B cell (primary cell): ENCODE data around the gene NPVF. TPM values are rescaled to one million over a fixed set of nuclear protein-coding genes. Genes with fewer than 3 reads are reported as not detected.

Experiments
- ATAC-seq: fragments of 200-7000 bp; cut with Tn5 transposase; one replicate; pipeline ENCODE4 v1.10.0; 2021; ENCODE audit warnings: low read depth, mild to moderate bottlenecking, moderate number of reproducible peaks, moderate library complexity
- CTCF ChIA-PET: fragments of 350-600 bp; sonication (Branson Sonifier 250); formaldehyde crosslinking; loops from one replicate; lab custom pipeline; 2021; ENCODE audit warnings: antibody characterized with exemption, inconsistent platforms; lab: Charles Lee
- POLR2A ChIA-PET: fragments of 350-600 bp; sonication (Branson Sonifier 250); formaldehyde crosslinking; loops from one replicate; lab custom pipeline; 2021; ENCODE audit warnings: antibody characterized with exemption; lab: Charles Lee
- DNase-seq: peaks from one replicate; pipeline ENCODE4 v3.0.0; 2013
- H2AFZ ChIP-seq: 2 replicates; pipeline ENCODE4 v1.6.1; 2012; ENCODE audit warnings: mild to moderate bottlenecking, low read depth, low read length; ENCODE audit not compliant: insufficient read depth, poor library complexity, severe bottlenecking
- H3K27ac ChIP-seq, 2 donors: 1 replicate in 1 of 2; 2 replicates in 1 of 2; pipeline ENCODE4 v1.5.1; 2012 to 2013; ENCODE audit warnings: low read length in 2 of 2, mild to moderate bottlenecking in 2 of 2, moderate library complexity in 1 of 2
- H3K27me3 ChIP-seq, 4 experiments: fragments of 200-600 bp in 1 of 4; sonication (generic) in 1 of 4; replicated peaks in 1 of 4; 1 replicate in 2 of 4; 2 replicates in 2 of 4; pipeline versions ENCODE4 v1.6.1 to v1.7.0; 2013 to 2016; ENCODE audit warnings: low read length in 3 of 4, mild to moderate bottlenecking in 2 of 4, mixed read lengths in 1 of 4, moderate library complexity in 1 of 4; ENCODE audit not compliant: insufficient read depth in 4 of 4, control insufficient read depth in 3 of 4; ENCODE audit errors: control extremely low read depth in 1 of 4
- H3K36me3 ChIP-seq, 2 experiments: replicated peaks in 1 of 2; 1 replicate in 1 of 2; 2 replicates in 1 of 2; pipeline versions ENCODE4 v1.6.1 to v1.7.1; 2013; ENCODE audit warnings: low read length in 1 of 2; ENCODE audit not compliant: insufficient read depth in 2 of 2, control insufficient read depth in 1 of 2; ENCODE audit errors: control extremely low read depth in 1 of 2, extremely low read depth in 1 of 2
- H3K4me1 ChIP-seq, 2 donors: fragments of 200-600 bp in 1 of 2; sonication (generic) in 1 of 2; 1 replicate in 1 of 2; 2 replicates in 1 of 2; pipeline versions ENCODE4 v1.5.1 to v1.6.1; 2013 to 2017; ENCODE audit warnings: low read length in 2 of 2; ENCODE audit not compliant: control insufficient read depth in 2 of 2, insufficient read depth in 2 of 2
- H3K4me2 ChIP-seq: replicated peaks from 2 replicates; pipeline ENCODE3; 2012; ENCODE audit warnings: mild to moderate bottlenecking, low read depth, low read length; ENCODE audit not compliant: poor library complexity, severe bottlenecking
- H3K4me3 ChIP-seq, 5 experiments: fragments of 200-600 bp in 1 of 5; sonication (generic) in 1 of 5; 1 replicate in 3 of 5; 2 replicates in 2 of 5; pipeline versions ENCODE4 v1.5.1 to v1.7.0; 2011 to 2016; ENCODE audit warnings: low read length in 4 of 5, mild to moderate bottlenecking in 4 of 5, low read depth in 2 of 5, control low read depth in 1 of 5, moderate library complexity in 1 of 5; ENCODE audit not compliant: insufficient read depth in 1 of 5; ENCODE audit errors: control extremely low read depth in 1 of 5, extremely low read depth in 1 of 5
- H3K79me2 ChIP-seq: fragments of 200-600 bp; sonication (generic); one replicate; pipeline ENCODE4 v1.6.0; 2016; ENCODE audit warnings: low read length; ENCODE audit not compliant: control insufficient read depth, insufficient read depth
- H3K9ac ChIP-seq: fragments of 200-600 bp; sonication (generic); 2 replicates; pipeline ENCODE4 v1.6.1; 2017; ENCODE audit warnings: mild to moderate bottlenecking, low read length, moderate library complexity
- H3K9me3 ChIP-seq, 3 donors: one replicate each; pipeline versions ENCODE4 v1.6.1 to v1.7.1; 2013; ENCODE audit warnings: low read length in 2 of 3; ENCODE audit not compliant: control insufficient read depth in 2 of 3, insufficient read depth in 1 of 3; ENCODE audit errors: control extremely low read depth in 1 of 3
- H4K20me1 ChIP-seq: 2 replicates; pipeline ENCODE4 v1.6.0; 2012; ENCODE audit warnings: mild to moderate bottlenecking, low read length; ENCODE audit not compliant: insufficient read depth, control insufficient read depth, poor library complexity, severe bottlenecking
- H3K27ac Mint-ChIP-seq: one replicate; pipeline ENCODE4 v1.8.0; 2021; ENCODE audit warnings: mixed read lengths
- H3K27me3 Mint-ChIP-seq: one replicate; pipeline ENCODE4 v1.8.0; 2021; ENCODE audit warnings: mixed read lengths
- H3K4me1 Mint-ChIP-seq: one replicate; pipeline ENCODE4 v1.8.0; 2021; ENCODE audit warnings: mixed read lengths
- H3K4me3 Mint-ChIP-seq: one replicate; pipeline ENCODE4 v1.8.0; 2021; ENCODE audit warnings: mixed read lengths
- H3K9me3 Mint-ChIP-seq: one replicate; pipeline ENCODE4 v1.8.0; 2022; ENCODE audit warnings: mixed read lengths; ENCODE audit not compliant: insufficient read depth
- CTCF ChIP-seq: fragments of 200-600 bp; IDR thresholded peaks from one replicate; pipeline ENCODE4 v1.8.0; 2022; ENCODE audit warnings: antibody characterized with exemption, mild to moderate bottlenecking
- EZH2 ChIP-seq: IDR thresholded peaks from 2 replicates; pipeline ENCODE4 v1.6.1; 2012; ENCODE audit warnings: borderline replicate concordance, low read depth, mild to moderate bottlenecking, moderate library complexity, low read length; ENCODE audit not compliant: insufficient read depth, poor library complexity, severe bottlenecking
- WGBS: methylation state at CpG from one replicate; pipeline ENCODE4 v1.1.5; 2013; ENCODE audit warnings: missing lambda C conversion rate; ENCODE audit not compliant: insufficient coverage; 5-methylcytosine and 5-hydroxymethylcytosine counted together
- intact Hi-C: fragments of 100-400 bp; cut with micrococcal nuclease; formaldehyde crosslinking; loops from one replicate; pipeline ENCODE4 v1.10.0; 2022
- polyA plus RNA-seq: library from polyadenylated mRNA; depleted of rRNA; stranded (reverse); fragments of >200 nt; gene quantifications from 2 replicates; pipeline ENCODE4 v1.2.3, GENCODE V29; 2012
- total RNA-seq, 2 donors: library from RNA; stranded (reverse); fragments of 120-200 nt in 1 of 2; gene quantifications; 1 replicate in 1 of 2; 2 replicates in 1 of 2; pipeline versions ENCODE4 v1.2.3 to v1.2.4, GENCODE V29; 2013 to 2022

The NPVF gene
- total and polyA plus RNA-seq, 2 donors (not counting 1 experiment from before 2014, with no cell fraction given) = not detected

GRCh38 chr7:25249772-25250171 lies 21.5 kb upstream of the NPVF start:
- H3K79me2 ChIP-seq = no peaks in the 10 kb centered on the region
- POLR2A ChIA-PET = no interaction called here
- no peak overlapping the region for H3K9ac ChIP-seq
- CTCF ChIA-PET = no interaction called here
- Mint-ChIP-seq H3K27ac (no peak overlapping the region), H3K9me3 (no peaks in the 10 kb centered on the region), H3K27me3 (peaks cover 21% of the 10 kb centered on the region), H3K4me1 (no peaks in the 10 kb centered on the region), H3K4me3 (no peak overlapping the region)
- H3K9me3 ChIP-seq = peaks cover 0 to 4% (median 0%) of the 10 kb centered on the region in 3 donors
- no peaks in the 10 kb centered on the region for H3K36me3 ChIP-seq
- TF ChIP-seq CTCF = no peak
- TF ChIP-seq EZH2 = no peak
- no peak overlapping the region for H2AFZ ChIP-seq
- no peak overlapping the region for H3K4me3 ChIP-seq
- intact Hi-C loops = no loop called here
- WGBS = 100% methylated on average over 1 of the region's 3 CpGs
- peaks cover 0 to 6% (median 3%) of the 10 kb centered on the region in 4 experiments for H3K27me3 ChIP-seq
- H3K27ac ChIP-seq = no peak overlapping the region
- H4K20me1 ChIP-seq = no peaks in the 10 kb centered on the region
- no peak for ATAC-seq
- no peak overlapping the region for H3K4me2 ChIP-seq
- H3K4me1 ChIP-seq = no peaks in the 10 kb centered on the region
- DNase-seq = no peak

GRCh38 chr7:25246306-25246705 lies 18.0 kb upstream of the NPVF start:
- Mint-ChIP-seq H3K27ac (no peak overlapping the region), H3K4me1 (no peaks in the 10 kb centered on the region), H3K9me3 (no peaks in the 10 kb centered on the region), H3K27me3 (peaks cover 19% of the 10 kb centered on the region), H3K4me3 (no peak overlapping the region)
- no peak overlapping the region for H3K4me2 ChIP-seq
- intact Hi-C loops = no loop called here
- H2AFZ ChIP-seq = no peak overlapping the region
- H3K9me3 ChIP-seq = peaks cover 0 to 4% (median 0%) of the 10 kb centered on the region in 3 donors
- H4K20me1 ChIP-seq = no peaks in the 10 kb centered on the region
- H3K27ac ChIP-seq = no peak overlapping the region
- CTCF ChIA-PET = interaction anchor here (1.1 to 1.4 kb wide), 2 partner anchors 9 to 12 kb away, joined by 3 read pairs; no protein-coding TSS in a partner anchor
- H3K36me3 ChIP-seq = no peaks in the 10 kb centered on the region
- no peak for TF ChIP-seq CTCF
- TF ChIP-seq EZH2 = no peak
- POLR2A ChIA-PET = no interaction called here
- DNase-seq (no peak), ATAC-seq (no peak)
- no peak overlapping the region for H3K9ac ChIP-seq
- 80% methylated on average over 1 of the region's 1 CpG for WGBS
- H3K27me3 ChIP-seq = peaks cover 0 to 7% (median 4%) of the 10 kb centered on the region in 4 experiments
- no peaks in the 10 kb centered on the region for H3K79me2 ChIP-seq
- no peak overlapping the region for H3K4me3 ChIP-seq
- H3K4me1 ChIP-seq = no peaks in the 10 kb centered on the region
